GM19025 (cell line): ENCODE measurements around the gene ITGAL.
"Not testable (repeated sequence)": the region's sequence is repeated elsewhere in the genome, so short reads cannot be mapped to it uniquely, and the experiment has no call there.

Experiments
- ATAC-seq: cut with Tn5 transposase; IDR thresholded peaks from one replicate; pipeline ENCODE4 v1.9.1; 2021; ENCODE audit warnings: mild to moderate bottlenecking, low read depth, moderate library complexity; ENCODE audit not compliant: unreplicated experiment

Gene ITGAL

DNA sequence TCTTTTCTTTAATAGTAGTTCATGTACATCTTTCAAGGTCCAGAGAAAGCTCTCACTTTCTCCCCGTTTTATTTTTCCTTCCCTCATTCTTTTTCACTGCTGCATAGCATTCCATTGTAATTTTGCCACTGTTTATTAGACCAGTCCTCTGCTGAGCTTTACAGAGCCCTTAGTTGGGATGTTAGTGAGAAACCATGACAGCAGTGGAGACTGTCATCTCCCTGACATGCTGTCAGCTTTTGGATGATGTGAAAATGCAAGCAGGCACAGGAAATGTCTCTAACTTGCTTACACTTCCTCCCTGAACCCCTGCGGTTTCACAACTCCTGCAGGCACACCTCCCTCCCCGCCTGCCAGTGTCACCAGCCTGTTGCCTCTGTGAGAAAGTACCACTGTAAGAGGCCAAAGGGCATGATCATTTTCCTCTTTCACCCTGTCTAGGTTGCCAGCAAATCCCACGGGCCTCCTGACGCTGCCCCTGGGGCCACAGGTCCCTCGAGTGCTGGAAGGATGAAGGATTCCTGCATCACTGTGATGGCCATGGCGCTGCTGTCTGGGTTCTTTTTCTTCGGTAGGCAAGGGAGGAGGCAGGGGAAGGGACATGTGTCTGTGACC, at the start of gene ITGAL:
ITGAL (plus strand) TSS at position 415 of the 615 bp plus-strand sequence; CDS start at position 511, 96 bp downstream.
- ATAC-seq: peak; percentile 42

DNA sequence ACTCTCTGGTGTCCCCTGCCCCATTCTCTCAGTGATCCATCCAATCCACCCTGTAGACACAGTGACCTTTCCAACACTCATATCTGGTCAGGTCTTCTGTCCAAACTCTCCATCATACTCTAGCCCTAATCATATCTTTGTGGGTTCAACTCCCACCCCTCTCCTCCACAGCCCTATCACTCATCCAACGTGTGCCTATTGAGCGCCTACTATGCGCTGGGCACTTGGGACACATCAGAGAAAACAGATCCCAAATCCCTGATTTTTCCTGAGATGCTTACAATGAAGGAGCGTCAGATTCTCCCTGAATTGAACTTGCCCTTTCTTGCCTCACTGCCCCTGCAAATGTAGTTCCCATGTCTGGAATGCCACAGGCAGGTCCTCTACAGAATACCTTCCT, 44.5 kb upstream of the ITGAL start:
- ATAC-seq: no peak

DNA sequence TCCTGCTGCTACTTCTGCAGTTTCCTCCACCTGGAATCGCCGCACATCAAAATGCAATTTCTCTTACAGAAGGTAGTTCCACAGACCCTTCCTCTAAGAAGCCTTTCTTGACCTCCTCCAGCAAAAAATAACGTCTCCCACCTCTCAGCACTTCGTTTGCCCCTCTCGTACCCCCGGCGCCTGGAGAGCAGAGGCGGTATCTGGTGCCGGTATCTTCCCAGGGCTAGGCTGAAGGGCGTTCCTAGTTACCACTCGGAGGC, 43.2 kb upstream of the ITGAL start:
- no peak for ATAC-seq

GRCh38 chr16:30429678-30430427, 42.7 kb upstream of the ITGAL start, which contains the start of gene DCTPP1:
Gene DCTPP1 (minus strand): TSS chr16:30430030. CDS start chr16:30429980, 50 bp downstream.
- peak; percentile 91 for ATAC-seq

DNA sequence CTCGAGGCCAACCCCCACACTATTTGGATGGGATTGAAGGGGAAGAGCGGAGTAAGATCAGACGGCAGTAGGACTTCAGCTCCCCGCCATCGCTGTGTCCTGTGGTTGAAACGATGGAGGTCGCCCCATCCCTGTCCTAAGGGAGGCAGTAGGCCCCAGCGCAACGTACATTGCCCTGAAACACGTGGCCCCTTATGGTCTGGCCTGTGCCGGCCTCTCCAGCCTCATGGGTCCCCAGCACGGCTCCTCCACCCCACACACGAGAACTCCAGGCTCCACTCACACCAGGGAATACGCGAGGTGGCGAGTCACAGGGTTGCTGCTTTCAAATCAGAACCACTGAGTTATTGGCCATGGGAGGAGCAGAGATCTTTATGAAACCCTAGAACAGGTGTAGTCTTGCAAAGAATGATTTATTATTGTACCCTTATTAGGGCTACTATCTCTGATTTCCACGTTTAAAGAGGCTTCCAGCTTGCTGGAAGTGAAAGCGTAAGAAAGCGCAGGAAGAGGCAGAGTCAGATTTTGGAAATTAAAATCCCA, 42.0 kb upstream of the ITGAL start:
- ATAC-seq: no peak

- ATAC-seq: no peak
These were observed 37.7 kb upstream of the ITGAL start for GRCh38 chr16:30434852-30435251.

DNA sequence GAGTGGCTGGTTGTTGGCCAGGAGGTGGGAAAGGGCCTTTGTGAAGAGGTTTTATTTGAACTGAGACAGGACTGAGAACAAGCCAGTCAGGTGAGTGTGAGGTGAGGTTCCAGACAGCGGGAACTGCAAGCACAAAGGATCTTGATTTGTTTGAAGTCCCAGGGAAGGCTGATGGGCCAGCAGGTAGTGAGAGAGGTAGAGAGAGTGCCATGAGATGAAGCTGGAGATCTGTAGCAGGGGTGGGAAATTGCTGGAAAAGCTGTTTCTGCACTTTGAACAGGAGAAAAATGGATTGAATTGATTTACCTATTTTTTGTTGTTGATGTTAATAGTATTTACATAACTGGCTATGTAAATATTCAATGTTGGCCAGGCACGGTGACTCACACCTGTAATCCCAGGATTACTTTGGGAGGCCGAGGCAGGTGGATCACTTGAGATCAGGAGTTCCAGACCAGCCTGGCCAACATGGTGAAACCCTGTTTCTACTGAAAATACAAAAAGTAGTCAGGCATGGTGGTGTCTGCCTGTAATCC, 35.0 kb upstream of the ITGAL start:
- ATAC-seq: no peak

DNA sequence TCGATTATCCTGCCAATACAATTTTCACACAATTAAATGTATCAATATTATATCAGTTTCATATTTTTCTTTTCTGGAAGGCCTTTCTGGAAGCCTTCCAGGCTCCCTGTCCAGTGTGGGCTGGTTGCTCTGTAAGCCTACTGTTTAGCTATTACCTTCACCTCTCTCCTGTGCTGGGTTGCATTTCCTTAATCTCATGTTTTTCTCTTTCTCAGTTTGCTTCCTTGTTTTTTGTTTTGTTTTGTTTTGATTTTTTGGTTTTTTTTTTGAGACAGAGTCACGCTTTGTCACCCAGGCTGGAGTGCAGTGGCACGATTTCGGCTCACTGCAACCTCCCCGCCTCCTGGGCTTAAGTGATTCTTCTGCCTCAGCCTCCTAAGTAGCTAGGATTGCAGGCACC, 33.7 kb upstream of the ITGAL start:
- ATAC-seq: no peak

DNA sequence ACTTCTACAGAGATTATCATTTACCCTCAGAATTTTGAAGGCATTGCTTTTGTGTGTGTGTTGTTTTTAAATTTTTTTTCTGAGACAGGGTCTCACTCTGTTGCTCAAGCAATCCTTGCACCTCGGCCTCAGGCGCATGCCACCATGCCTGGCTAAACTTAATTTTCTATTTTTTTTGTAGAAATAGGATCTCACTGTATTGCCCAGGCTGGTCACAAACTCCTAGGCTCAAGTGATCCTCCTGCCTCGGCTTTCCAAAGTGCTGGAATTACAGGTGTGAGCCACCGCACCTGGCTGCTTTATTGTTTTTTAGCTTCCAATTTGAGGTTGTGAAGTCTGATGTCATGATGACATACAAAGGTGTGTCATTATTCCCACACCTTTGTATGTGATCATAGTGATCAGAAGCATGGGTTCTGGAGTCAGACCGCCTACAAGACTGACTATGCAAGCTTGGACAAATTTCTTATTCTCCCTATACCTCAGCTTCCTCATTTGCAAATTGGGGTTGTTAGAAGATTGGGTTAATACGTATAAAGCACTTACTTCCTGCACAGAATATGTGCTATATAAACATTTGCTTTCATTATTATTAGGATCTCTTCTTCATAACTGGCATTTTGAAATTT, 32.7 kb upstream of the ITGAL start:
- ATAC-seq: no peak

DNA sequence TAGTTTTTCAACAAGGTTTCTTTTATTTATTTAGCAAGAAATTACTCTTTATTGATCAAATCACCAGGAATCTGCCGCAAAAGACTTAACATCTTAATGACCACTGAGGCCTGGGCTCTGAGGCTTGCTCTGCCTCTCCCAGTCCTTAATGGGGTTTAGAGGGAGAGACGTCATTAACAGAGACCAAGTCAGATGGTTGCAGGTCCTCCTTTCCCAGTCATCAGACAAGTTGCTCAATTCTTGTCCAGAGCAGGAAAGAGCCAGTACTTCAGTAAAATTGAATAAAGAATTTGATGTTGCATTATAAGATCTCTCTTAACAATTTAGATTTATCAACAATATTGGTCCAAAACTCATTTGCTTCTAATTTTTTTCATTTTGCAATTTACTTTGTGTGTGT, 28.9 kb upstream of the ITGAL start:
- ATAC-seq: no peak

DNA sequence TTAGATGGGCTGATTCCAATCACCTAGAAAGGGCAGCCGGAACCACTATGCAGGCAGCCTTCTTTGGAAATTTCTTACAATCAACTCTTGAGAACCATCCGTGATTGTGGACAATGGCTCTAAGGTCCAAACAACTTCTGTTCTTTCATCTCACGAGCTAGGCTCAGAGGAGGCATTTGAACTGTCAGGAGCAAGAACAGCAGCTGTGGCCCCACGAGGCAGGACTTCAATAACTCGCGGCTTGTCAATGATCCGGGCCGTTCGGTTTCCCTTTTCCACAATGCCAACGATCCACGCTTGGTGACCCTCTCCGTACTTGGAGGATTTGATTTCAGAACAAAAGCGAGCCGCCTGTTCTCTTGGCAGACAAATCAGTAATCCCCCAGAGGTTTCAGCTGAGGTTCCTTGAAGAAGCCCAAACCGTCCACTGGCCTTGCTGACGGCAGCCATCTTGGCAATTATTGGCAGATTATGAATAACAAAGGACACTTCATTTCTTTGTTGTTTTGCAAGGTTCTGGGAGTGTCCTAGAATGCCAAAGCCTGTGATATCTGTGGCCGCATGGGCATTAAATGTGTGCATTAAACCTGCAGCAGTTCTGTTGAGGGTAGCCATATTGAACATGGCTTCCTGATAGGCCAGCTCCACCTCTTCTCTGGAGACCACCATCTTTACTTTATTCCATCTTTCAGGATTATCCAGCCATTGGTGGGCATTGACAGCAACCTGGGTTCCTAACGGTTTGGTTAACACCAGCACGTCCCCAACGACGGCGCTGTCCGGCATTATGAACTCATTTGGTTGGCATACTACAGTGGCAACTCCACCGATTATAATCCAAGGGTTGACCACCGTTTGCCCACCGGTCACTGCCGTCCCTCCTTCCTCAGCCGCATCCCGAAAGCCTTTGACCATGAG, 28.1 kb upstream of the ITGAL start:
- no peak for ATAC-seq

DNA sequence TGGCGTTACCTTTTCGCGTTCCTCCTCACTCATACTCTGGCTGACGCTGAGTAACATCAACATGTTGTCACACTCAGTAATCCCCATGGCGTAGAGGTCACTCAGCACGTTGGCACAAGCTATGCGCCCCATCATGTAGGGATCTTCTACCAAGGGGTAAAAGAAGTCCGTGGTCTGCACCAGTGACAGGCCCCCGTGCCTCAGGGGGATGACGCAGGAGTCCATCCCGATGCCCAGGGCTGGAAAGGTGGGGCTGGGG, 27.5 kb upstream of the ITGAL start:
- ATAC-seq: no peak

DNA sequence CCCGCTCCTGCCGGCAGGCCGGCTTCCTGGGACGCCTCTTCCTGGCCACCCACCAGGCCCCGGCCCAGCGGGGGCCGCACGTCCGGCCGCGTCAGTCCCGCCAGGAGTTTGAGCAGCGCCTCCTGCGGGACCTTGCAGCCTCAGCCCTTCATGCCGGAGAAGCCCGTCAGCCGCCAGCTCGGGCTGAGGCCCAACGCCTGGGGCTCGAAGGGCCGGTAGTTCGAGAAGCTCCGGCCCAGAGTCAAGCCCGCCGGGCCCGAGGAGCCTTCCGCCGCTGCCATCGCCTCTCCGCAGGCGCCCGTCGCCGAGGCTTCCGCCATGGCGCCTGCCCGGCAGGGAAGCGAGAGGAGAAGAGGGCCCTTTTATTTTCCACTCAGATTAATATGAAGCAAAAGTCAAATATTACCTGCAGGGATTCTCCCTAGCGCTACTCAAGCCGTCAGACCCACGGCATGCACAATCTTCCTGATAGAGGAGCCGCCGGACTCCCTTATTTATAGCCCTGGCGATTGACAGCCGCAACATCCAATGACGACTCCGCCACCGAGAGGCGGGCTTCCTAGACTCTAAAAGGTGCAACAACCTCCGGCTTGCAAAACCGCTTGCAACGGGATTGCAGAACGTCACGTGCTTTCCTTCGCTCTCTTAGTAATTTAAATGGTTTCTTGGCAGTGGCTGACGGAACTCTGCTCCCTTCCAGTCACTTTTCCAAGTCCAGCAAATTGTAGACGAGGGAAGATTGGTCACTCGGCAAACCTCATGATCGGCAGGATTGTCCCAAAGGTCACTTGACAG, 26.9 kb upstream of the ITGAL start, which contains the start of gene SEPHS2:
SEPHS2 (minus strand) TSS at position 467 of the 795 bp plus-strand sequence; CDS start at position 320, 147 bp downstream.
- peak; percentile 79 for ATAC-seq

GRCh38 chr16:30446203-30446595, 26.3 kb upstream of the ITGAL start:
- ATAC-seq: no peak

GRCh38 chr16:30447512-30448226, 24.9 kb upstream of the ITGAL start:
- ATAC-seq: no peak

DNA sequence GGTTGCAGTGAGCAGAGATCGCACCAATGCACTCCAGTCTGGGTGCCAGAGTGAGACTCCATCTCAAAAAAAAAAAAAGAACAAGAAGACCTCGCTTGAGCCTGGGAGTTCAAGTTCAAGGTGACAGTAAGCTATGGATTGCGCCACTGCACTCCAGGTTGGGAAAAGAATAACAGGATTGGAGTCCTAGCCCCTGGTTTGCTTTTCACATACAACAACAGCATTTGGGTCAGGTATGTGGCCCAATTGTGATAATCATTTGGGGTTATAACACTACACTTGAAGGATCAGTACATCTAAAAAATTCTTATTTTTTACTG, 23.5 kb upstream of the ITGAL start:
- no peak for ATAC-seq

DNA sequence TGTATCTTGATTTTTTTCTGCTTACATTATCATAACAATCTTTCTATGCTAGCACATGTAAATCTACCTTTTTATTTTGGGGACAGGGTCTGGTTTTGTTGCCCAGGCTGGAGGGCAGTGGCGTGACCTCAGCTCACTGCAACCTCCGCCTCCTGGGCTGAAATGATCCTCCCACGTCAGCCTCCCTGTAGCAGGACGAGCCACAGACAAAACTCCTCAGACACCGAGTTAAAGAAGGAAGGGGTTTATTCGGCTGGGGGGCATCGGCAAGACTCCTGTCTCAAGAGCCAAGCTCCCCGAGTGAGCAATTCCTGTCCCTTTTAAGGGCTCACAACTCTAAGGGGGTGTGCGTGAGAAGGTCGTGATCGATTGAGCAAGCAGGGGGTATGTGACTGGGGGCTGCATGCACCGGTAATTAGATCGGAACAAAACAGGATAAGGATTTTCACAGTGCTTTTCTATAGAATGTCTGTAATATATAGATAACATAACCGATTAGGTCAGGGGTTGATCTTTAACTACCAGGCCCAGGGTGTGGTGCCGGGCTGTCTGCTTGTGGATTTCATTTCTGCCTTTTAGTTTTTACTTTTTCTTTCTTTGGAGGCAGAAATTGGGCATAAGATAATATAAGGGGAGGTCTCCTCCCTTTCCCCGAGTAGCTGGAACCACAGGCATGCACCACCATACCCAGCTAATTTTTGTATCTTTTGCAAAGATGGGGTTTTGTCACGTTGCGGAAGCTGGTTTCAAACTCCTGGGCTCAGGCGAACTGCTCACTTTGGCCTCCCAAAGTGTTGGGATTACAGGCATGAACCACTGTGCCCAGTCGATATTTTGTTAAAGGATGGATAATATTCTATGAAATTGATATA, 19.6 kb upstream of the ITGAL start:
- ATAC-seq: not testable (repeated sequence)

GRCh38 chr16:30456302-30456701, 16.2 kb upstream of the ITGAL start:
- no peak for ATAC-seq
